CD4-positive, alpha-beta T cell treated with Interleukin-12 subunit alpha and Interleukin-12 subunit beta, for 1 hour (primary cell): ENCODE data around the gene ATOH8.

Experiments used
- DNase-seq: peaks from one replicate; pipeline ENCODE4 v3.0.0-alpha.2; 2020

Gene ATOH8

DNA sequence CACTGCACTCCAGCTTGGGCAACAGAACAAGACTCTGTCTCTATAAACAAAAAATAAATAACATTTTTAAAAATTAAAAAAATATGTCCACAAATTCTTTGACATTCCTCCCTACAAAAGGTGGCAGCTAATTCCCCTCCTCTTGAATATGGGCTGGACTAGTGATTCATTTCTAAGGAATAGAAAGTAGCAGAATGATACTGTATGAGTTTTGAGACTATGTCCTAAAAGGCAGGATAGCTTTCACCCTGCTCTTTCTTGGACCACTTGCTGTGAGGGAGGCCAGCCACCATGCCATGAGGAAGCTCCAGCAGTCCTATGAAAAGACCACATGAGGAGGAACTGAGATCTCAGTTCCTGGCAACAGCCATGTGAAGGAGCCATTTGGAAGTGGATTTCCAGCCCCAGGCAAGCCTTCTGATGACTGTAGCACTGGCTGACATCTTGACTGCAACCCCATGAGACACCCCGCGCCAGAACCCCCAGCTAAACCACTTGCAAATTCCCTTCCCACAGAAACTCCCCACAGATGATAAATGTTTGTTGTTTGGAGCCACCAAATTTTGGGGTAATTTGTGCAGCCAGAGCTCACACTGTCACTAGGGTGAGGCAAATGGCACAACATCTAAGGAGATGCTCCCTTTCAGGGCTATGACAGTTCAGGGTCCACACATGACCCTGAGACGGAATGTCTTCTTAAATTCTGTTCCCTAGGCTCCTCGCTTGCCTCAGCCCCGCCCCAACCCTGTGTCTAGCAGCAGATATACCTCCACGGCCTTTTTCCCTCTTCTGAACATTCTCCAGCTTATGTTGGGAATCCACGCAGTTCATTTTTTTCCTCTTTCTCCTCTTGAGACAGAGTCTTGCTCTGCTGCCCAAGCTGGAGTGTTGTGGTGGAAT lies 17.1 kb upstream of the ATOH8 start:
- DNase-seq, result no peak

DNA sequence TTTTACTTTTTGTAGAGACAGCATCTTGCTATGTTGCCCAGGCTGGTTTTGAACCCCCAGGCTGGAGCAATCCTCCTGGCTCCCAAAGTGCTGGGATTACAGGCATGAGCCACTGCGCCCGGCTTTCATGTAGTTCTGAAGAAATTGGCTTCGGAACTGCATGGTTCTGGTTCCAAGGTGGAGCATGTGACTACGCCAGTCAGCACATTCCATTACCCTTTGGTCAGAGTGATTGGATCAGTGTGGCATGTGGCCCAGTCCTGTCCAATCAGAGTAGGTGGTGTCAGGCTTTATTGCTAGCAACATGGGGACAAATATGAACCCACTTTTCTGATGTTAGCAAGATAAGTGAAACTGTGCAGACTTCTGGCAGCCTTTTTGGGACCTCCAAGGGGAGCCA lies 16.3 kb upstream of the ATOH8 start:
- DNase-seq, result no peak

GRCh38 chr2:85737961-85738360 lies 15.8 kb upstream of the ATOH8 start:
- DNase-seq, result no peak

DNA sequence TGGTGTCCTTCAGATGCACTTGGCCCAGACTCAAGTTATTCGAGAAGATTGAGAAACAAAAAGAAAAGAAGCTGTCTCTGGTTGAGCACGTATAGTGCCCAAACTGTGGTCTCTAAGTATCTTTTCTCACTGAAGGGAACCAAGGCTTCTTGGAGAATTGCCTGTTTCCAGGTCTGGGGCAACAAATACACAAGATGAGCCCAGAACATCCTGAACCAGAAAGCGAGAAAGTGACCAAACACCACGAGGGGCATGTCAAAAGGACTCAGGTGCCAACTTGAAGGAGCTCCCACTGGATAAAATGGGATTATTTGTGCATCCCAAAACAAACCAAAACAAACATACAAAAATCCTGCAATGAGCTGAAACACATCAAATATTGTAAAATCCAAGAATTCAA lies 13.6 kb upstream of the ATOH8 start:
- no peak for DNase-seq

- DNase-seq, result no peak
Measured at GRCh38 chr2:85741211-85741832, 12.5 kb upstream of the ATOH8 start.

GRCh38 chr2:85741833-85742455 lies 11.8 kb upstream of the ATOH8 start:
- no peak for DNase-seq

DNA sequence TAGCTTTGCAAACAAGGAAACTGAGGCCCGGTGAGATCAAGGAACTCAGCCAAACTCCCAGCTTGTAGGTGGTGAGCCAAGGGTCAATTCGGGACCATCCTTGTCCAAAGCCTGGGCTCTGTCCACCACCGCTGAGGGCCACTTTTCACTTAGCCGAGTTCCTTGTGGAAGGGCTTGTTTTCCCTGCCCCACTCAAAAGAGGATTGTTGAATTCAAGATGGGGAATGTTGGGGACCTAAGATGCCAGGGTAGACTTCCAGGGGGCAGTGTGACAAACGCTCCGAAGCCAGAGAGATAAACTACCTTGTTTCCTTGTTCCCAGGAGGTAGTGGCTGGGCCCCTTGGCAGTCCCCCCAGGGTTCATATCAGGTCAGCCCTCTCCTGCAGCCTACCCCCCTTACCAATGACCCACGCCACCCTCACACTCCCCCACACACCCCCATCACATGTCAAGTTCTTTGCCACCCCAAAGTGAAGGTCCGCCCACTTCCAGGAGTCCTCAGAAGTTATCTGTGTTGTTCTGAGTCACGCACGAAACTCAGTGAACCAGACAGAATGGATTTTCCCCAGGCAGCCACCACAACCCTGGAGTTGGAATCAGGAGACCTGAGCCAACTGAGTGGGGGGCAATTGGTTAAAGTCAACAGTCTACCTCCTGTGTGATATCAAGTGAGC lies 10.3 kb upstream of the ATOH8 start:
- no peak for DNase-seq

DNA sequence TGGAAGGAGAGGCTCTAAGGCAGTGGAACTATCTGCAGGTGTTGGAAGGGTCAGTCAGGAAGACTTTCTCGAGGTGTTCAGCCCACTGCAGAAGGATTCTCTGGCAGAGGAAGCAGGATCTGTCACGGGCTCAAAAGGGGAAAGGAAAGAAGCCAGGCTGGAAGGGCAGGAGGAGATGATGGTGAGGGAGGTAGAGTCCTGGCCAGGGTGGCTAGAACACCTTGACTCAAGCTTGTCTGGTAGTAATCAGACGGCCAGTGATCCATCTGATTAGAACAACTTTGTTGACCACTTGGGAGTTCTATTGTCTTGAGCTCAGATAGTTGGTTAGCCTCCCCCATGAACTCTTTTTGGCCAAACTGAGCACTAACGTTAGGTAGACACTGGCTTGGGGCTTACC lies 9.7 kb upstream of the ATOH8 start:
- no peak for DNase-seq

DNA sequence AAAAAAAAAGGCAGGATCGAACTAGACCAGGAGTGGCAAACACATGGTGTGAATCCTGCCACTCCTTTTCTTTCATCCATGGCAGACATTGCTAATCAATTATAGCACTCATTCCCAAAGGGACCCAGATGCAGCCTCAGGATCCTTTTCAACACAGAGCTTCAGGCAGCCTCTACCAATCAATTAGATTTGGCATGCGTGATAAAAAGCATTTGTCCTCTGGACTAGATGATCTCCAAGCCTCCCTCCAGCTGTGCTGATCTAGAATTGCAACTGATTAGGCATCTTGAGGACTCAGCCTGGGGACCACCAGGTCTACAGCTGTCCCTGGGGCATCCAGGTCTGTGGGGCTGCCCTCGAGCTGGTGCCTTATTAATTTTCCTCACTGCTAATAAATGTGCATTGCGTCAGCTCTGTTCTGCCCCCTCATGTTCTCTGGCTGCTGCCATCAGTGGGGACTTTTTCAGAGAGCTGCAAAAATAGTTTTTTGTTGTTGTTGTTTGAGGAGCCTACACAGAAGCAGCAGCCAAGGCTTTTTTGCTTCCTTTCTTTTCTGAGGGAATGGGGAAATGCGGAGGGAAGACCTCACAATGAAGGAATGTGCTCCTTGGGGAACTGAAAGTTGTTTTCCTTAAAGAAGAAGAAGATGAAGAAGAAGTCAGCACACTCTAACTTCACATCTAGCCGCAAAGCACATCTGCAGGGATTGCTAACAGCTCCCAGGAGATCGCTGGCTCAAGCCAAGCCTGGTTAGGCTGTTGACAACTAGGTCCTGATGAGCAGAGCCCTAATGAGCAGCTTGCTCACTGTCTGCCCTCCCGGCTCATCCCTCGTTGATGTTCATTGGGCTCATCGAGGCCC lies 8.8 kb upstream of the ATOH8 start:
- no peak for DNase-seq

DNA sequence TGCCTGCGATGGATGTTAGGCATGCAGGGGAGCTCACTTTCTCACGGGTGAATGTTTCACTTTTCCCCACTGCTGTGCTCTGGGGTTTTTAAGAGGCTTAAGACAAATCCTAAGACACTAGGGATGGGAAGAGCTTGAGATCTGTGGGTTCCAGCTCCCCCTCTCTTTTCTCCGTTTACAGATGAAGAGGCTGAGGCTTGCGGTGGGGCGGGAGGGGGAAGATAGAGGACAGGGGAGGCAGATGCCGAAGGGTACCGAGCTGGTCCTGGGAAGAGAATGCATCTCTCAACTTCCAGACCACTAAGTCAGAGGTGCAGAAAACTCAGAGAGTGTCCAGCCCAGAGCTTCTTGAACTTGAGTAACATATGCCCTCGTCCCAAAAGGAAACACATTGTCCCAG lies 8.2 kb upstream of the ATOH8 start:
- DNase-seq, result no peak

GRCh38 chr2:85746321-85747004 lies 7.3 kb upstream of the ATOH8 start:
- no peak for DNase-seq

DNA sequence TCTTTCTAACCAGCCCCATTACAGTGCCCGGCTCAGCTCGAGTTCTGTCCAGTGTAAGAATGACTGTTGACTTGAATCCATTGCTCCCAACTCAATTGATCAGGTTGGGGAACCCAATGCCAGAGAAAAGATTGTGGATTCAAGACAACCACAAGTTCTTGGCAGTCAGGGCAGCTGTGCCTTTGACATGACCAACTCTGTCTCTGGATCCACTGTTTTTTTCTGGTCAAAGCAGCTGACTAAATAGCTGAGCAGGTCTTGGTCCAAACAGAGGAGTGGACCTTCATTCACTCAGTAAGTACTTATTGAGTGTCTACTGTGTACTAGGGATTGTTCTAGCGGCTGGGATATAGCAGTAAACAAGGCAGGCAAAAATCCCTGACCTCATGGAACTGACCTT lies 6.3 kb upstream of the ATOH8 start:
- DNase-seq, result no peak

DNA sequence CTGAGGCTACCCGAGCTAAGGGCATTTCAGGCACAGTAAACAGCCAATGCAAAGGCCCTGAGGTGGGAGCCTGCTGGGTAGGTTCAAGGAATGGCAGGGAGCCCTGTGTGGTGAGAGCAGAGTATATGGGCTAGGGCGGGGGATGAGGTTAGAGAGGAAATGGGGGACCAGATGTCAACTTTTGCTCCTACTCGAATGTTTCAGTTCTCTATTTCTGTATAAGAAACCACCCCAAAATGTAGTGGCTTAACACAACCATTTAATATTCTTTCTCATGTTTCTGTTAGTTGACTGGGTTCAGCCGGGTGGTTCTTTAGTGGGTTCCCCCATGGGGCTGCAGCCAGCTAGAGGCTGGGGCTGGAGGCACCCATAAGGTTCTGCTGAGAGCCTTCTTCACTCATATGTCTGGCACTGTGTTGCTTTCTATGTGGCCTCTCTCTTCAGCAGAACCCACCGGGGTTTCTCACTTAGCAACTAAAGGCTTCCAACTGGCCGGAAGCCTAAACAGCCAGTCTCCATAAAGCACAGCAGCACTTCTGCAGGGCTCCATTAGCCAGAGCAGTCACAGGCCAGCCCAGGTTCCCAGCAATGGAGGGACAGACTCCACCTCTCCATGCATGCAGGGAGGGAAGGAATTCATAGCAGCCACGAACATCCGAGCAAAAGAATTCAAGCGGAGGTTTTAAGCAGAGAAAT lies 5.6 kb upstream of the ATOH8 start:
- no peak for DNase-seq

DNA sequence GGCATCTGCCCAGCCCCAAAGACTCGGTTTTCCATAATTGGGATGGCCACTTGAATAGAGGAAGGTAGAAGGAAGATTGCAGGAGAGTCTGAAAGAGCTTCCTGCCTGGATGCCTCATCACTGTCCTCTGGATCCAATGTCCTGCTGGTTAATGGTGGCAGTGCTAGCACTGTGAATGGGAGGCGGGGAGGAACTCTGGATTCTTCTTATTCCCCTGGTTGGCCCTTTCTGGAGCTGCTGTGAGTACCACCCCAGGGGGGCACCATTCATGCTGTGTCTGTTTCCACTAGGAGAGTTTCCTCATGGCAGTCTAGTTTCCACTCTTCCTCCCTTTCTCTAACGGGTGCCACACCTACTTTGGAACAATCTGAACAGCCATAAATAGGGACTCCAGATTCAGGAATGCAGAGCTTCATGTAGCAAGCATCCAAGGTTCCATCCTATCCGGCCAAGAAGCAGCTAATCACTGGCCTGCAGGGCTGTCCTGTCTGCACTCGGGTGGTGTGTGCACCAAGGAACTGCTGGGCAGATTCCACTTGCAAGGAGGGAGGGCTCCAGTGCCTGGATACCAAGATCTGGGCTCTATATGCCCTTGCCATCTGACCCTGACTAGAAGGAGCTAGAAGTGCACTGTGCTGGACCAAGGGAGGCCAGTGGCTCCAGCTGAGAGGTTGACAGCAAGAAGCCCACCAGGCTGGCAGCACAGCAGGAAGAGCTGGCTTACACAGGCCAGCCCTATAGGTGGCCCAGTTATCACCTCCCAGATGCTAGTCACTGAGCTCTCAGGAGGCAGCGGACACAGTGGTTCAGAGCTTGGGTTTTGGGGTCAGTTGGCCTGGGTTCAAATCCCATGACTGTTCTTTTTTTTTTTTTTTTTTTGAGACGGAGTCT lies 4.6 kb upstream of the ATOH8 start:
- DNase-seq, result no peak

DNA sequence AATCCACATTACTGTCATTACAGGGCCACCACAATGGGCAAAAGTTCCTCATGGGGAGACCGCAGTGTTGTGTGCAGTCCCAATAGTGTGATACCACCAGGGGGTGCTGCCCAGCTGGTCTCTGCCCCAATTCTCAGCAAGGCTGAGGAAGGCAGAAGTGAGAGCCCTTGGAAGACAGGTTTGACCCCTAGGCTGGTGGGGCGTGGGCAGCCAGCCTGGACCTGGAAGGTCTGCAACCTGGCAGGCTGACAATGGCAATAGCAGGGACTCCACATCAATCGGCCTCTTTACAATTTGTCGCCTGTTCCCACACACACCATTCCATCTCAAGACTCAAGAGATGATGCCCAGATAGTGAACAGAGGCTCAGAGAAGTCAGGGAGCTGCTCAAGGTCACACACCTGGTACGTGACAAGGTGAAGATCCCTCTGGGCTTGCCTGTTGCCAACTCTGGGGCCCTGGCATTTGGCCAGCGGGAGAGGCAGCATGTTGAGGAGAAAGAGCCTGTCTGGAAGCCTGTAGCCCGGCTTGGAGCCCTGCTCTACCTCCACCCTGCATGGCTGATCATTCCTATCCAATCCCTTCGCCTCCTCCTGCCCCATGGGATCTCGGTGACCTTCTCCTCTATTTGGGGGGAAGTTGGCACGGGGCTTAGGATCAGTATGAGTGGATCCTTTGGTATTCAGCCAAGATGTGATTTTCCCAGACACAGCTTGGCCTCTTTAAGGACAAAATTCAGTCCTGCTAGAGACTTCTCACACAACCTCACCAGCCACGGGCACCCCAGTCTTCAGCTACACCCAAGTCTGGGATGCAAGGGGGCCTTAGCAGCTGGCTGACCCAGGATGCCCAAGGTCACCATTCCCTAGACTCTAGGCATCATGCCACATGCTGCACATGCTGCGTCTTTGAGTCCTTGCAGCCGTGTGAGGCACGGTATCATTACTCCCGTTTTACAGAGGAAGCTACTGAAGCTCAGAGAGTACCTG lies 2.9 kb upstream of the ATOH8 start:
- peak; percentile 51 for DNase-seq

- no peak for DNase-seq
Measured at GRCh38 chr2:85751627-85752026, 2.2 kb upstream of the ATOH8 start.

DNA sequence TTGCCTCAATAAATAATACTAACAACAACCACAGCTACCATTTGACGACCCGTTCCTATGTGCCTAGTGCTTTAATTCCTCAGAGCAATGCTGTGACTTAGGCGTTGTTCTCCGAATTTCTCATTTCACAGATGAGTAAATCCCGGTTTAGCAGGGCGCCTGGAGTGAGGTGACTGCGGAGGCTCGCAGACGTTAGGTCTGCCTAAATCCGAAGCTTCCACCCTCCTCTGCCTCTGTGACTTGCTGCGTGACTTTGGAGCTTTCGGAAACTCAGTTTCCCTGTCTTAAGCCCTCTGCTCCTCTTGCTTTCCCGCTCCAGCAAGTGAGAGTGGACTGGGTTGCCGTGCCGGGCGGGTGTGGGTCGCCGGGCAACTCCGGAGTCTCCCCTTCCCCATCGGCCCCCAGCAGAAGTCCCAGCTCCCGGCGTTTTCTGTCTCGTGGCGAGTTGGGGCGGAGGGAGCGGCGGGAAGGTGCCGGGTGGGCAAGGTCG lies 711 bp upstream of the ATOH8 start:
- DNase-seq, result no peak

- DNase-seq, result peak; percentile 18
Measured at GRCh38 chr2:85754313-85755095, 713 bp downstream of the ATOH8 start.
